GM18909 (cell line): ENCODE data around the gene DOCK11.

Experiments
- ATAC-seq: cut with Tn5 transposase; IDR thresholded peaks from one replicate; pipeline ENCODE4 v1.9.1; 2021; ENCODE audit warnings: mild to moderate bottlenecking; ENCODE audit not compliant: unreplicated experiment, poor library complexity

Gene DOCK11

GRCh38 chrX:118528071-118528737 lies 32.6 kb downstream of the DOCK11 start:
- peak; percentile 77 for ATAC-seq

GRCh38 chrX:118530219-118530911 lies 34.8 kb downstream of the DOCK11 start:
- ATAC-seq: no peak

- ATAC-seq: no peak
Observed at GRCh38 chrX:118534716-118535493, 39.3 kb downstream of the DOCK11 start.

DNA sequence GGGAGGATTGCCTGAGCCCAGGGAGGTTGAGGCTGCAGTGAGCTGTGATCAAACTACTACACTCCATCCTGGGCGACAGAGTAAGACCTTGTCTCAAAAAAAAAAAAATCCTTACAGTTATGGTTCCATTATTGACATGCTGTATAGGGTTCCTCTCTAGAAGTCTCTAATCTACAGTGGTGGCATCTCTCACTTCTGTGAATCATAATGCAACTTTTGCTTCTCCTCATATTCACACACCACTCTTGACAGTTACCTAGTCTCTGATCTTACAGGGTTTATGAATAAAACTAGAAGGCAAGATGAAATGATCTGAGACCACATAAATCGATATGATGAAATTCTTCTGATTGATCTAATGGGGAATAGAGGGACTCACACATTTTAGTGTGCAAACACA lies 40.6 kb downstream of the DOCK11 start:
- ATAC-seq: peak; percentile 64

GRCh38 chrX:118536687-118537461 lies 41.3 kb downstream of the DOCK11 start:
- peak; percentile 74 for ATAC-seq

GRCh38 chrX:118538386-118538785 lies 42.8 kb downstream of the DOCK11 start:
- no peak for ATAC-seq

- ATAC-seq: no peak
Observed at GRCh38 chrX:118540342-118540741, 44.7 kb downstream of the DOCK11 start.

GRCh38 chrX:118541482-118541881 lies 45.9 kb downstream of the DOCK11 start:
- ATAC-seq: no peak

GRCh38 chrX:118545510-118545909 lies 49.9 kb downstream of the DOCK11 start:
- no peak for ATAC-seq

- ATAC-seq: no peak
Observed at GRCh38 chrX:118548841-118549240, 53.2 kb downstream of the DOCK11 start.

DNA sequence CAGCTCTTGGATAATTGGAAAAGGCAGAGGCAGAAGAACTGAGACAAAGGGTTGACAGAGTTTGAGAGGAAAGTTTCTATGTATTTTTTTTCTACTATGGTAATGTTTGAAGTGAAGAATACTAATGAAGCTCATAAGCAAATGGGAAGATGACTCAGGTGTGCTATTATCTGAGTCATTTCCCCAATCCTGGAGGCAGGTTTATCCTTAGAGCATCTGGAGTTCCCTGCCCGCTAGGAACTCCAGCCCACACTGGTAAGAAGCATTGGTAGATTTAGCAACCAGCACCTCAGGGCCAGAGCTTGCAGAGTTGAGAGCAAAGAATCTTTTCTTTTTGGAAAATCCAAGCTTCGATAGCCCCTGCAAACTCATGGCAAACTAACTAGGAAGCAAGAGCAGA lies 55.2 kb downstream of the DOCK11 start:
- no peak for ATAC-seq

GRCh38 chrX:118551426-118551825 lies 55.8 kb downstream of the DOCK11 start:
- ATAC-seq: no peak

- no peak for ATAC-seq
Observed at GRCh38 chrX:118552121-118552900, 56.7 kb downstream of the DOCK11 start.

DNA sequence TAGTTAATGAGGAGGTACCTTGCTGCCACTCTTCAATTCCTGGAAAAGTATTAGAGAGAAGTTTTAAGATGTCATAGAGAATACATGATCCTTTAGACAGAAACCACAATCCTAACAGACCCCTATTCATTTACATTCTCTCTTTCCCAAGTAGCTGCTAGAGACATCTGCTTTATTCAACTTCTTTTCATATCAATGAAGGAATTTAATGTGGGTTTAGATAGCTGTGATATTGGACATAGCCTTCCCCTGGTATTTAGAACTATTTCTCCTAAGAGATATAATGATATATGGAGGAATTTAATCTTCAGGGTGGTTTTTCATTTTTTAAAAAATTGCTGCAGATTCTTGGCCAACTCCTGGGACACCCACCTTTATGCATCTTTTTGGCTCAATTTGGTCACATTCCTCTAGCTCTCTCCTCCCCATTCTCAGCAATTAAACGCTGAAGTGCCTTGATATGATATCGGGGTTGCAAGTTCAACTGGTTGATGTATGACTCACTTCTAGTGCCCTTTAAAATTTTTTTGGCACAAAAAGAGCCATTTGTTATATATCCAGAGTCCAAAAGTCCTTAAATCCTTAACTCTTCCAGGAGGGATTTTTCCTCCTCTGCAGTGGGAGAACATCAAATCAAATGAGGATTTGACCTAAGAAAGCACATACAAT lies 57.6 kb downstream of the DOCK11 start:
- ATAC-seq: no peak

GRCh38 chrX:118554511-118554910 lies 58.9 kb downstream of the DOCK11 start:
- ATAC-seq: no peak

- no peak for ATAC-seq
Observed at GRCh38 chrX:118558926-118559325, 63.3 kb downstream of the DOCK11 start.

GRCh38 chrX:118560489-118560888 lies 64.9 kb downstream of the DOCK11 start:
- ATAC-seq: no peak

DNA sequence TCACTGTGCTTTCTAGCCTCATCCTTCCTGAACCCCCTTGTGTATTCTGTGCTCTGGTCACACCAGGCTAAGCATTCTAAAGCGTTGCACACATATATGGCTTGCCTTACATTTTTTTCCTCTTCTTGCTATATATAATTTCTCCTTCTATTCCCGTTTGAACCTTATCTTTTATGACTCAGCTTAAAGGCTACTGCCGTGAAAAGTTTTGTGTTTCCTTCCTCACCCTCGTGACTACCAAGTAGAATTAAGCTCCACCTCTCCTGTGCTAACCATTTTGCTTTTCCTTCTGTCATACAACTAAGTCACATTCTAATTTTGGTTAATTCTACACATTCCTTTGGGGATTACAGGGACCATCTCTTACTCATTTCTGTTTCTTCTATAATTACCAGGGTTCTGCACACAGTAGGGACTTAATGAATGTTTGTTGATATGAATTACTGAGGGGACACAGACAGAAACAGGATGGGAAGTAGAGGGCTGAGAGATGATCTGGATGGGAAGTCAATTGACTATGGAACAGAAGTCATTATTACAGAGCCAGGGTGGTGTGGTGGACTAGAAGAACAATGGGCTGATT lies 67.1 kb downstream of the DOCK11 start:
- no peak for ATAC-seq

- ATAC-seq: no peak
Observed at GRCh38 chrX:118564498-118564897, 68.9 kb downstream of the DOCK11 start.
